IMR-90 (cell line): ENCODE measurements around the gene ZNF768. TPM values are rescaled to one million over a fixed set of nuclear protein-coding genes. Genes with fewer than 3 reads are reported as not detected.

Source experiments
- ATAC-seq: fragments of 200-7000 bp; cut with Tn5 transposase; 2 replicates; pipeline ENCODE4 v1.9.1; 2020; ENCODE audit warnings: low read depth, mild to moderate bottlenecking, moderate library complexity
- BruUV-seq: library from RNA; stranded (reverse); fragments of 400-500 nt; replicated peaks from 2 replicates; lab custom pipeline; 2021; lab: Mats Ljungman, UMichigan
- CTCF ChIA-PET: fragments of 300-600 bp; formaldehyde crosslinking; extraction: SDS; loops from one replicate; lab custom pipeline; 2021; ENCODE audit warnings: antibody characterized with exemption; lab: Yijun Ruan, JAX
- POLR2A ChIA-PET: fragments of 300-600 bp; sonication (Branson Sonifier 250); formaldehyde crosslinking; loops from one replicate; lab custom pipeline; 2022; ENCODE audit warnings: antibody characterized with exemption; ENCODE audit not compliant: unreplicated experiment; lab: Charles Lee
- DNase-seq: peaks from one replicate; pipeline ENCODE4 v3.0.0; 2013
- H2AFZ ChIP-seq: replicated peaks from 2 replicates; pipeline ENCODE3; 2013; ENCODE audit warnings: low read length, mild to moderate bottlenecking; ENCODE audit not compliant: poor library complexity
- H2AK5ac ChIP-seq: 2 replicates; pipeline ENCODE4 v1.6.1; 2013; ENCODE audit warnings: low read depth, low read length, inconsistent platforms
- H2AK9ac ChIP-seq: replicated peaks from 2 replicates; pipeline ENCODE3; 2013; ENCODE audit warnings: mild to moderate bottlenecking, low read depth, low read length, moderate library complexity; ENCODE audit not compliant: poor library complexity
- H2BK120ac ChIP-seq: 2 replicates; pipeline ENCODE4 v1.6.1; 2013; ENCODE audit warnings: low read depth, low read length, inconsistent platforms
- H2BK15ac ChIP-seq: 3 replicates; pipeline ENCODE4 v1.6.1; 2013; ENCODE audit warnings: low read depth, low read length, inconsistent platforms
- H2BK20ac ChIP-seq: 2 replicates; pipeline ENCODE4 v1.6.1; 2013; ENCODE audit warnings: low read depth, mild to moderate bottlenecking, inconsistent platforms, low read length, moderate library complexity
- H2BK5ac ChIP-seq: 2 replicates; pipeline ENCODE4 v1.6.1; 2013; ENCODE audit warnings: mild to moderate bottlenecking, low read depth, low read length, inconsistent platforms; ENCODE audit not compliant: poor library complexity, severe bottlenecking
- H3K14ac ChIP-seq: replicated peaks from 2 replicates; pipeline ENCODE4 v1.6.1; 2013; ENCODE audit warnings: low read depth, low read length, inconsistent platforms
- H3K18ac ChIP-seq: 2 replicates; pipeline ENCODE4 v1.6.1; 2013; ENCODE audit warnings: low read depth, low read length, control low read depth
- H3K23ac ChIP-seq: 2 replicates; pipeline ENCODE4 v1.6.1; 2013; ENCODE audit warnings: low read depth, low read length, inconsistent platforms
- H3K27ac ChIP-seq: 2 replicates; pipeline ENCODE4 v1.5.1; 2013; ENCODE audit warnings: mild to moderate bottlenecking, control low read depth, low read length; ENCODE audit not compliant: insufficient read depth
- H3K27me3 ChIP-seq: 2 replicates; pipeline ENCODE4 v1.6.1; 2013; ENCODE audit warnings: low read length; ENCODE audit not compliant: control insufficient read depth, insufficient read depth
- H3K36me3 ChIP-seq: 2 replicates; pipeline ENCODE4 v1.6.1; 2013; ENCODE audit warnings: low read length, mixed read lengths; ENCODE audit not compliant: control insufficient read depth, insufficient read depth
- H3K4ac ChIP-seq: 2 replicates; pipeline ENCODE4 v1.6.1; 2013; ENCODE audit warnings: low read depth, low read length, inconsistent platforms
- H3K4me1 ChIP-seq: 2 replicates; pipeline ENCODE4 v1.6.1; 2013; ENCODE audit warnings: low read length, mixed read lengths; ENCODE audit not compliant: control insufficient read depth, insufficient read depth
- H3K4me2 ChIP-seq: 2 replicates; pipeline ENCODE4 v1.6.1; 2013; ENCODE audit warnings: low read depth, mild to moderate bottlenecking, control low read depth, low read length, moderate library complexity
- H3K4me3 ChIP-seq: 2 replicates; pipeline ENCODE4 v1.5.1; 2013; ENCODE audit warnings: low read depth, mild to moderate bottlenecking, control low read depth, low read length, moderate library complexity; ENCODE audit not compliant: insufficient read depth
- H3K56ac ChIP-seq: 2 replicates; pipeline ENCODE4 v1.6.1; 2013; ENCODE audit warnings: low read length, inconsistent platforms; ENCODE audit not compliant: insufficient read depth; ENCODE audit errors: extremely low read depth
- H3K79me1 ChIP-seq, 2 experiments: 2 replicates each; pipeline ENCODE4 v1.6.1; 2013; ENCODE audit warnings: low read length in 2 of 2, inconsistent platforms in 1 of 2, low read depth in 1 of 2
- H3K9ac ChIP-seq: 2 replicates; pipeline ENCODE4 v1.6.1; 2013; ENCODE audit warnings: low read depth, low read length, control low read depth
- H3K9me1 ChIP-seq: 2 replicates; pipeline ENCODE4 v1.6.1; 2013; ENCODE audit warnings: low read length, inconsistent platforms; ENCODE audit not compliant: insufficient read depth
- H3K9me3 ChIP-seq: 2 replicates; pipeline ENCODE4 v1.6.1; 2013; ENCODE audit warnings: low read length; ENCODE audit not compliant: control insufficient read depth, insufficient read depth
- H4K20me1 ChIP-seq: 2 replicates; pipeline ENCODE4 v1.6.1; 2013; ENCODE audit warnings: low read length, inconsistent platforms; ENCODE audit not compliant: insufficient read depth
- H4K5ac ChIP-seq: 2 replicates; pipeline ENCODE4 v1.6.1; 2013; ENCODE audit warnings: mild to moderate bottlenecking, low read depth, low read length, control low read depth
- H4K8ac ChIP-seq, 2 experiments: 2 replicates each; pipeline ENCODE4 v1.6.1; 2013; ENCODE audit warnings: low read depth in 2 of 2, low read length in 2 of 2, control low read depth in 1 of 2, inconsistent platforms in 1 of 2
- H4K91ac ChIP-seq: 2 replicates; pipeline ENCODE4 v1.6.1; 2013; ENCODE audit warnings: low read depth, low read length, inconsistent platforms; ENCODE audit not compliant: insufficient read depth
- CEBPB ChIP-seq: IDR thresholded peaks from 2 replicates; pipeline ENCODE4 v1.6.1; 2012; ENCODE audit warnings: low read depth, low read length, improper control_type of control experiment
- RAD21 ChIP-seq: IDR thresholded peaks from 2 replicates; pipeline ENCODE4 v1.6.1; 2012; ENCODE audit warnings: low read length, improper control_type of control experiment
- WGBS, 2 experiments: methylation state at CpG; one replicate each; pipeline versions ENCODE4 v1.1.5 to v1.1.7; 2013; ENCODE audit warnings: missing lambda C conversion rate in 2 of 2; ENCODE audit not compliant: insufficient read length in 1 of 2; ENCODE audit errors: extremely low coverage in 2 of 2; 5-methylcytosine and 5-hydroxymethylcytosine counted together
- dilution Hi-C: fragments of 300-500 bp; cut with HindIII; formaldehyde crosslinking; loops from one replicate; pipeline ENCODE4 v1.14.3; 2018; ENCODE audit warnings: low sequenced_read_pairs; ENCODE audit not compliant: unreplicated experiment
- in situ Hi-C: fragments of 300-500 bp; cut with MboI; formaldehyde crosslinking; loops from 3 replicates; pipeline ENCODE4 v1.14.3; 2019; ENCODE audit warnings: low sequenced_read_pairs, inconsistent platforms, mixed read lengths
- intact Hi-C: fragments of 100-400 bp; cut with micrococcal nuclease; formaldehyde crosslinking; loops from 2 replicates; pipeline ENCODE4 v1.10.0; 2022
- polyA plus RNA-seq, 3 experiments: library from polyadenylated mRNA; depleted of rRNA; stranded (reverse); fragments of >200 nt; gene quantifications; 2 replicates each; pipeline ENCODE4 v1.2.3, GENCODE V29; 2012; ENCODE audit warnings: low replicate concordance in 1 of 3
- total RNA-seq: library from RNA; depleted of rRNA; stranded (reverse); fragments of >200 nt; gene quantifications from 2 replicates; pipeline ENCODE4 v1.2.3, GENCODE V29; 2012

ZNF768 gene
- total and polyA plus RNA-seq, 2 of the 4 experiments (the other 2 are of a cell fraction), result 9.3 to 22.1 TPM

GRCh38 chr16:30485818-30486436 is 40.4 kb downstream of the ZNF768 start:
- no peaks in the 10 kb centered on the region for H3K36me3 ChIP-seq
- no peak for TF ChIP-seq RAD21
- TF ChIP-seq CEBPB, result peak; percentile 17; the same call in 1 of the 2 replicates
- no peak overlapping the region for H3K27ac ChIP-seq
- no peak overlapping the region for H2BK15ac ChIP-seq
- H4K5ac ChIP-seq, result no peak overlapping the region
- H3K4ac ChIP-seq, result no peak overlapping the region
- no peak overlapping the region for H3K14ac ChIP-seq
- no peak overlapping the region for H3K56ac ChIP-seq
- no peak for ATAC-seq
- ChIA-PET CTCF (interaction anchor here (0.6 kb wide), 1 partner anchor 11 kb away, joined by 4 read pairs; no protein-coding TSS in a partner anchor), POLR2A (no interaction called here)
- no peak overlapping the region for H2BK20ac ChIP-seq
- dilution Hi-C loops, result no loop called here
- no peaks in the 10 kb centered on the region for H3K79me1 ChIP-seq
- no peaks in the 10 kb centered on the region for H4K20me1 ChIP-seq
- 51% methylated on average over 3 of the region's 7 CpGs; no CpG with 5 or more reads in 1 of the 2 experiments for WGBS, 2 experiments
- H4K91ac ChIP-seq, result no peak overlapping the region
- H3K9ac ChIP-seq, result no peak overlapping the region
- H3K9me3 ChIP-seq, result no peaks in the 10 kb centered on the region
- no peak overlapping the region for H2AK9ac ChIP-seq
- no peak overlapping the region for H3K4me2 ChIP-seq
- H3K4me1 ChIP-seq, result 0 out of 2 replicates have a peak, but pooled peaks cover 2% of the 10 kb centered on the region
- H3K4me3 ChIP-seq, result no peak overlapping the region
- no TSS peak for BruUV-seq
- H2AK5ac ChIP-seq, result no peak overlapping the region
- in situ Hi-C loops, result no loop called here
- H2AFZ ChIP-seq, result peak overlapping the region; percentile 56
- 0 out of 2 replicates have a peak, but pooled peaks cover 2% of the 10 kb centered on the region for H3K9me1 ChIP-seq
- intact Hi-C loops, result no loop called here
- DNase-seq, result peak; percentile 41
- no peak overlapping the region for H3K23ac ChIP-seq
- H4K8ac ChIP-seq, result no peak overlapping the region
- no peak overlapping the region for H2BK120ac ChIP-seq
- no peak overlapping the region for H2BK5ac ChIP-seq
- peaks cover 19% of the 10 kb centered on the region for H3K27me3 ChIP-seq
- H3K18ac ChIP-seq, result no peak overlapping the region
